CD1c-positive myeloid dendritic cell (primary cell): ENCODE results near the gene PTTG2.
A peak's percentile ranks its signal among the peaks of the same experiment; 100 is the strongest.

Experiments
- DNase-seq: peaks from one replicate; pipeline ENCODE4 v3.0.0-alpha.2; 2016; ENCODE audit errors: extremely low spot score

PTTG2 gene

GRCh38 chr4:37988670-37989069, 28.5 kb downstream of the PTTG2 start:
- no peak for DNase-seq

DNA sequence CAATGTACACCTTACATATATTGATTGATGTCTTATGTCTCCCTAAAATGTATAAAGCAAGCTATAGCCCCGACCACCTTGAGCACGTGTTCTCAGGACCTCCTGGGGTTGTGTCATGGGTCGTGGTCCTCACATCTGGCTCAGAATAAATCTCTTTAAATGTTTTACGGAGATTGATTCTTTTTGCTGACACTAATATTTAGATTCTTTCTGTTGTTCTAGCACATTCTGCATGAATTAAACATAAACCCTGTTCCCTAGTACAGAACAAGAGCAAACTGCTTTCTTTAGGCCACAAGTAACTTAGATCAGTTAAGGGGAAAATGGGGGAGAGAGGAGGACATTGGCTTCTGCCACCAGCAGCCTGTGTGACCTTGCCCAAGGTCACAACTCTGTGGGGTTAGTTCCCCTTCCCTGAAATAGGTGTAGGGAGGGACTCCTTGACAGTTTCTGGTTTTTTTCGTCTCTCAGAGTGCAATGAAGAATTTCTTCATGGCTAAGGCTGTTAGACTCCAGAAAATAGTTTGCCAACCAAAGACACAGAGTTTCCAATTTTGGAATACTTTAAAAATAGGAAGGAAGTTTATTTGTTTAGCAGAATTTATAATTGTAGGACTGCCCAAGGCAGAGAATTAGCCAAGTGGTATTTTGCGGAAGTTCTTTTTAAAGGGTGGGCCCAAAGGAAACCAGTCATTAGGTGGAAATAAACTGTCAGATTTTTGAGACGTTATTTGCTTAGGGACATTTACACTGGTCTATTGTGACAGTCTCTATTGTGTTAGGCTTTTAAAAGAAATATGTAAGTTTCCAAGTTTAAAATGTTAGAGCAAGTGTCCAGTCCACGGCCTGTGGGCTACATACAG, 29.4 kb downstream of the PTTG2 start:
- peak; percentile 79 for DNase-seq

GRCh38 chr4:37990731-37991245, 30.6 kb downstream of the PTTG2 start:
- DNase-seq: no peak

GRCh38 chr4:37991623-37992410, 31.6 kb downstream of the PTTG2 start:
- no peak for DNase-seq

DNA sequence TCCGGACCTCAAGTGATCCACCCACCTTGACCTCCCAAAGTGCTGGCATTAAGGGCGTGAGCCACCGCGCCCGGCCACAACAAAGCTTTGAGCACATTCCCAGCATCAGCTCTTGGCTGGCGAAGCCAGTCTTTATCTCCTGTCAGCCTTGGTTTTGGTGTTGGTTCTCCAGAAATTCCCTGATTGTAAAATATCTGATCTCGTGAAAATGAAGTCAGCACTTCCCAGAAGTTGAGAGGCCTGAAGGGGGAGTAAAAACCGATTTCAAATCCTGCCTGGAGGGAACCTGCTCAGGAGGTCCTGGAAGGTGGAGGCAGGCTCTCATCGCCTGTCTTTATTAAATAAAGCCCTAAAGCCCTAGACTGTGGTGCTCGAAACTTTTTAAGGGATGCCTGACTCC, 33.6 kb downstream of the PTTG2 start:
- DNase-seq: no peak

DNA sequence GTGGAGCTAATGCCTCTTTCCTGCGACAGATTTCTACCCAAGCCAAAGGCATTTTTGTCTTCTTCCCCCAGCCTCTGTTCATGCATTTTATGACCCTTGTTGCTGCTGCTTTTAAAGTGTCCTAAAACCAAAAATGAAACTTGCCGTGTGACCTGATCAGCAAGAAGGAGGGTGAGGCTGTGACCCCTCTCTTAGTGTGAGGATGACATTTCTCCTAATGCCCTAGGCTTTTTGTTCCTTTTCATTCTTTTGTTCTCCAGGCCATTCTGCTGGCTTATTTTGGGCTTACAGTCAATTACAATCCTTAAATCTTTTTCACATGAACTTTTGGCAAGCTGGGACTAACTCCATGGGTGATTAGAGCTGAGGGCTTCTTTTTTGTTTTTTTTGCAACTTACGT, 34.4 kb downstream of the PTTG2 start:
- no peak for DNase-seq

- no peak for DNase-seq
Measured at GRCh38 chr4:37995299-37995821, 35.2 kb downstream of the PTTG2 start.

GRCh38 chr4:37995981-37996775, 36.0 kb downstream of the PTTG2 start:
- DNase-seq: no peak

DNA sequence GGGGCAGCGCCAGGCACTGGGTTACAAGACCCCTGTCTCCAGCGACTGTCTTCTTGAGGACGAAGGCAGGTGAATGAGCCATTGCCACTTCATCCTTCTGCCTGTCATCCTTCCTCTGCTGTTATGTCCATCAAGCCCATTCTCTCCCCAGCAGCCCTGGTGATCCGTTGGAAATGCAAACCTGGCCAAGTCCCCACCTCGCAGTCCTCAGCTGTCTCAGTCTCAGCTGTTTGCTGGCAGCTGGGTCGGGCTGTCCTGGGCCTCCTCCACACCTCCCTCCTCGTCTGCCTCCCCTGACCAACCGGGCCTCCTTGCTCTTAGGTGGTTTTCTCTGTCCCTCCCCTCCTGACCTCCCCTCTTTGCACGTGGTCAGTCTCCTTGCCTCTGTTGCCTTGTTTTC, 38.0 kb downstream of the PTTG2 start:
- no peak for DNase-seq

GRCh38 chr4:37999000-37999716, 39.0 kb downstream of the PTTG2 start:
- DNase-seq: no peak

DNA sequence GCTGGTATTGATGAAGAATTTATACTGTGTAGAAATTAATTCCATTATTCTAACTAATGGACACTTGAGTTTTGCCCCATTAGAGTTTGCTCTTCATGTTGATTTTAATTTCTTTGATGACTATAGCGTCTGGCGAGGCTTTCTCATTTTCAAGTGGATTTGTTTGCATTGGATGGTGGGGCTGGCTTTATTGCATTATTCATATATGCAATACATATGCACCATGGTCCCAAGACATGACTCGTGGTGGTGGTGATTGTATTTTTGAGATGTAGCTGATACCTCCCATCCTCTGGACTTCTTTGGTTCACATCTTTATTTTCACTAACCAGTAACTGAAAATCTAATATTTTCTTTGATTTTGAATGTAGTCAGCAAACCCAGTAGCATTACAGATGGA, 39.8 kb downstream of the PTTG2 start:
- no peak for DNase-seq

- no peak for DNase-seq
Measured at GRCh38 chr4:38001927-38002326, 41.7 kb downstream of the PTTG2 start.

- DNase-seq: no peak
Measured at GRCh38 chr4:38002451-38003071, 42.4 kb downstream of the PTTG2 start.

- DNase-seq: no peak
Measured at GRCh38 chr4:38003102-38003501, 42.9 kb downstream of the PTTG2 start.

GRCh38 chr4:38003628-38004027, 43.4 kb downstream of the PTTG2 start:
- no peak for DNase-seq

DNA sequence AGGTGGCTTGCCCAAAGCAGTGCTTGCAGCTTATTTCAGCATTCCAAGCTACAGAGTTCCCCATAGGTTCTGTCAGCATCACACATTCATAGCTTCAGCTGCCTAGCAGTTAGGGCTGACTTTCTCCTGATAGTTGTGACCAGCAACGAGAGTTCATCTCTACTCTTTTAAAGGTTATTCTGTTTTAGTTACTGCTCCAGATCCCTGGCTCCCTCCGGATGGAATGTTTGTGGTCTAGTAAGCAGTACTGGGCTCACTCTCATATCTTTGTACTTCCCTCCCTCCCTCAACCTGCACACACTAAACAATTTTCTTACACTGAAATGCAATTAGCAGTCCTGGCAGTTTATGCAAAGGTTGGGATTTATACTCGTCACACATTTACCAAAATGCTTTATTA, 43.9 kb downstream of the PTTG2 start:
- no peak for DNase-seq

DNA sequence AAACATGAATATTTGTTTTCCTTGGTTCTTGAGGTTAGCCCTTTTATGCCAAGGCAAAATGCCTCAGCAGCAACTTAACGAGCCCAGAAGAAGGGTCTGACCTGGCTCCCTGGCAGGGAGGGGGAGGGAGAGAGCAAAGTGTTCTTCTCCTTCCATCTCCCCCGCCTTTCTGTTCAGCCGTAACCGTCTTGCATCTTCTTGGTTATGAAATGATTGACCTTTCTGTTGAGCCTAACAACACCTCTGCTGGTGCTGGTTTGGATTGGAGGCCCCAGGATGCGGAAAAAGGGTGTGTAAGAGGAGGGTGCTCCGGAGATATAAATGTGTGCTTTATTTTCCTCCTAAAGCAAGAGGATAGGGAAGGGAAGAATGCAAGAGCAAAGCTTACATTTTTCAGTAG, 44.7 kb downstream of the PTTG2 start:
- no peak for DNase-seq

- DNase-seq: no peak
Measured at GRCh38 chr4:38005637-38006036, 45.4 kb downstream of the PTTG2 start.

DNA sequence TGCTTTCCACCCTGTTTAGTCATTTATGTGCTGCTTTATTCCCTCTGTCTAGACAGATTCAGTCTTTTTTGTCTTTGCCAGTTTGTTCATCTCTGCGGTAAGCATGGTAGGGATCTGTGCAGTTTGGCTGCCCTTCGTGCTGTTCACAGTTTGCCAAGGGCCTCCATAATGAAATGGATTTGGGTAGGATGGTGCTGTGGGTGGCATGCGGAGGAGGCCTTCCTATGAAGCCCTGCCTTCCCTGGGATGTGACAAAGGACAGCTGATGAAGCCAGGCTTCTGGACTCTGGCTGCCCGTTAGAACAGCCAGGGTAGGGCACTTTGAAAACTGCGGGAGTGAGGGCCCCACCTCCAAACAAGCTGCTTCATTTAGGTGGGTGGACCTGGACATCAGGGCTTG, 47.4 kb downstream of the PTTG2 start:
- DNase-seq: no peak

- no peak for DNase-seq
Measured at GRCh38 chr4:38008571-38009021, 48.4 kb downstream of the PTTG2 start.

DNA sequence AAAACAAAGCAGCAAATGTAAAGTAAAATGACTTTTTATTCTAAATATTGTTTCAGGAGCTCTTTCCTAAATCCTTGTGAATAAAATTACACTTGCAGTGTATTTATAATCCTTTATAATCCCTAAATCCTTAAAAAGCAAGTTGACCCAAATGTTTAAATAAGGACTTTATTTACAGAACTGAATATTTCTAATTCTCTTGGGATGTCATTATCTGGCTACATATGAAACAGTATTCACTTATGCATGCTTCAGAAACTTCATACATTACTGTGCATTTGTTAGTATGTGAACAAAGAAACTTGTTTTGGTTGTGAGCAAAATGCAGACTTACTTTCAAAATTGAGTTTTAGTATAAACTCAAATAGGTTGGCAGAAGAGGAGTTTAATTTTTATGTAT, 49.2 kb downstream of the PTTG2 start:
- DNase-seq: no peak
